ENCODE data around the gene GRM7.

GRCh38 chr3:6935970-6936369 is 75.1 kb downstream of the GRM7 start:
- TF ChIP-seq CTCF (IDR thresholded peaks at IDR 0.05; ENCODE audit: low read length) (no peak), EZH2phosphoT487 (IDR thresholded peaks at IDR 0.05; ENCODE audit: low read length) (no peak)
